Measurements from ENCODE around the gene AGT.

The AGT gene

GRCh38 chr1:230711245-230711644, 2.7 kb downstream of the AGT start:
- DNase-seq (ENCODE audit: insufficient read length) (no peak), FAIRE-seq (no peak)
- TF ChIP-seq POLR2AphosphoS5 (IDR thresholded peaks at IDR 0.05; ENCODE audit: low read depth, low read length), result no peak
- TF ChIP-seq TAF1 (IDR thresholded peaks at IDR 0.05; ENCODE audit: borderline replicate concordance, low read depth, low read length), result no peak
- no peak for TF ChIP-seq POLR2A (IDR thresholded peaks at IDR 0.05; ENCODE audit: low read depth, low read length)

- TF ChIP-seq TAF1 (IDR thresholded peaks at IDR 0.05; ENCODE audit: borderline replicate concordance, low read depth, low read length), result no peak
- TF ChIP-seq POLR2A (IDR thresholded peaks at IDR 0.05; ENCODE audit: low read depth, low read length), result no peak
- TF ChIP-seq POLR2AphosphoS5 (IDR thresholded peaks at IDR 0.05; ENCODE audit: low read depth, low read length), result no peak
- no peak for FAIRE-seq
- no peak for DNase-seq (ENCODE audit: insufficient read length)
Measured at GRCh38 chr1:230710543-230710904, 3.4 kb downstream of the AGT start.

GRCh38 chr1:230709619-230710542, 4.0 kb downstream of the AGT start:
- no peak for TF ChIP-seq POLR2AphosphoS5 (IDR thresholded peaks at IDR 0.05; ENCODE audit: low read depth, low read length)
- no peak for TF ChIP-seq POLR2A (IDR thresholded peaks at IDR 0.05; ENCODE audit: low read depth, low read length)
- FAIRE-seq (no peak), DNase-seq (ENCODE audit: insufficient read length) (no peak)

- DNase-seq (ENCODE audit: insufficient read length), result no peak
- no peak for TF ChIP-seq TAF1 (IDR thresholded peaks at IDR 0.05; ENCODE audit: borderline replicate concordance, low read depth, low read length)
- TF ChIP-seq POLR2A (IDR thresholded peaks at IDR 0.05; ENCODE audit: low read depth, low read length), result no peak
- FAIRE-seq, result no peak
Measured at GRCh38 chr1:230708631-230709580, 5.0 kb downstream of the AGT start.

- FAIRE-seq (no peak), DNase-seq (ENCODE audit: insufficient read length) (no peak)
- no peak for TF ChIP-seq POLR2A (IDR thresholded peaks at IDR 0.05; ENCODE audit: low read depth, low read length)
- no peak for TF ChIP-seq POLR2AphosphoS5 (IDR thresholded peaks at IDR 0.05; ENCODE audit: low read depth, low read length)
- no peak for TF ChIP-seq TAF1 (IDR thresholded peaks at IDR 0.05; ENCODE audit: borderline replicate concordance, low read depth, low read length)
Measured at GRCh38 chr1:230707732-230708630, 5.9 kb downstream of the AGT start.

- DNase-seq (ENCODE audit: insufficient read length) (no peak), FAIRE-seq (no peak)
- TF ChIP-seq POLR2A (IDR thresholded peaks at IDR 0.05; ENCODE audit: low read depth, low read length) (no peak), TAF1 (IDR thresholded peaks at IDR 0.05; ENCODE audit: borderline replicate concordance, low read depth, low read length) (no peak), POLR2AphosphoS5 (IDR thresholded peaks at IDR 0.05; ENCODE audit: low read depth, low read length) (no peak)
Measured at GRCh38 chr1:230706887-230707731, 6.8 kb downstream of the AGT start.

- FAIRE-seq (no peak), DNase-seq (ENCODE audit: insufficient read length) (no peak)
- TF ChIP-seq TAF1 (IDR thresholded peaks at IDR 0.05; ENCODE audit: borderline replicate concordance, low read depth, low read length) (no peak), POLR2A (IDR thresholded peaks at IDR 0.05; ENCODE audit: low read depth, low read length) (no peak), POLR2AphosphoS5 (IDR thresholded peaks at IDR 0.05; ENCODE audit: low read depth, low read length) (no peak)
Measured at GRCh38 chr1:230706020-230706699, 7.8 kb downstream of the AGT start.

GRCh38 chr1:230705289-230706019, 8.5 kb downstream of the AGT start:
- TF ChIP-seq TAF1 (IDR thresholded peaks at IDR 0.05; ENCODE audit: borderline replicate concordance, low read depth, low read length), result no peak
- TF ChIP-seq POLR2A (IDR thresholded peaks at IDR 0.05; ENCODE audit: low read depth, low read length), result no peak
- no peak for TF ChIP-seq POLR2AphosphoS5 (IDR thresholded peaks at IDR 0.05; ENCODE audit: low read depth, low read length)
- DNase-seq (ENCODE audit: insufficient read length) (no peak), FAIRE-seq (no peak)

GRCh38 chr1:230704830-230705229, 9.1 kb downstream of the AGT start:
- no peak for TF ChIP-seq POLR2A (IDR thresholded peaks at IDR 0.05; ENCODE audit: low read depth, low read length)
- TF ChIP-seq TAF1 (IDR thresholded peaks at IDR 0.05; ENCODE audit: borderline replicate concordance, low read depth, low read length), result no peak
- TF ChIP-seq POLR2AphosphoS5 (IDR thresholded peaks at IDR 0.05; ENCODE audit: low read depth, low read length), result no peak
- DNase-seq (ENCODE audit: insufficient read length) (no peak), FAIRE-seq (no peak)

Data from GM12892 (cell line).